Duodenal mucosa (tissue), 2 donors: ENCODE measurements around the gene GJA1.

Experiments used
- H3K27ac ChIP-seq: one replicate; pipeline ENCODE4 v1.7.0; 2013; ENCODE audit warnings: low read depth, low read length
- H3K27me3 ChIP-seq, 2 donors: one replicate each; pipeline ENCODE4 v1.7.0; 2013; ENCODE audit warnings: low read length in 2 of 2, control low read depth in 1 of 2; ENCODE audit not compliant: insufficient read depth in 2 of 2, control insufficient read depth in 1 of 2
- H3K36me3 ChIP-seq, 2 donors: one replicate each; pipeline ENCODE4 v1.7.0; 2013; ENCODE audit warnings: low read length in 2 of 2, control low read depth in 1 of 2; ENCODE audit not compliant: insufficient read depth in 2 of 2, control insufficient read depth in 1 of 2
- H3K4me1 ChIP-seq, 2 donors: one replicate each; pipeline ENCODE4 v1.7.0; 2013; ENCODE audit warnings: low read length in 2 of 2, control low read depth in 1 of 2; ENCODE audit not compliant: insufficient read depth in 2 of 2, control insufficient read depth in 1 of 2
- H3K4me3 ChIP-seq, 2 donors: one replicate each; pipeline ENCODE4 v1.7.0; 2013; ENCODE audit warnings: low read length in 2 of 2, low read depth in 1 of 2
- H3K9ac ChIP-seq, 2 donors: one replicate each; pipeline ENCODE4 v1.7.0; 2013; ENCODE audit warnings: low read length in 2 of 2, low read depth in 1 of 2
- H3K9me3 ChIP-seq, 2 donors: one replicate each; pipeline ENCODE4 v1.7.0; 2013; ENCODE audit warnings: low read length in 2 of 2, control low read depth in 1 of 2; ENCODE audit not compliant: control insufficient read depth in 1 of 2

Gene GJA1

GRCh38 chr6:121482004-121482693, 46.7 kb downstream of the GJA1 start:
- H3K27ac ChIP-seq = no peak overlapping the region

DNA sequence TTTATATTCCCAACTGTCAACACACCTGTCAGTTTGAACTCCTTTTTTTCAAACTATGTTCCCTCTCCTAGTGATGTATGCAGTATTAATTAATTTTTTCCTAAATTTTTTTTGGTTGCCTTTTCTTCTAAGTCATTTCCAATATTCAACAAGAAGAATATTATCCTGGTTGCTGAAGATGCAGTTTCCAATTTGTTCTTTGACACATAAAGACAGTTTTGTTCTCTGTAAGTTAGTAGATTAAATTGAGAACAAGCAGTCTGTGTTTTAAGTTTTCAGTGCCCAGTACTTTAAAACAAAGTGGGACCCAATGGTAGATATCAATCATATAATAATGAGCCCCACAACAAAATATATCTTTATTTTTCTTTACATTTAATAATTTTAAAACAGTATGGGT, 47.3 kb downstream of the GJA1 start:
- Histone ChIP-seq H3K36me3 (no peaks in the 10 kb centered on the region), H3K4me1 (no peaks in the 10 kb centered on the region), H3K4me3 (no peak overlapping the region), H3K9ac (no peak overlapping the region), H3K9me3 (no peaks in the 10 kb centered on the region), H3K27me3 (no peaks in the 10 kb centered on the region), H3K27ac (no peak overlapping the region)

More at GRCh38 chr6:121482004-121482693, 46.7 kb downstream of the GJA1 start:
- no peaks in the 10 kb centered on the region for H3K4me1 ChIP-seq
- H3K4me3 ChIP-seq = no peak overlapping the region
- no peak overlapping the region for H3K9ac ChIP-seq
- H3K36me3 ChIP-seq = no peaks in the 10 kb centered on the region
- no peaks in the 10 kb centered on the region for H3K27me3 ChIP-seq
- H3K9me3 ChIP-seq = no peaks in the 10 kb centered on the region

DNA sequence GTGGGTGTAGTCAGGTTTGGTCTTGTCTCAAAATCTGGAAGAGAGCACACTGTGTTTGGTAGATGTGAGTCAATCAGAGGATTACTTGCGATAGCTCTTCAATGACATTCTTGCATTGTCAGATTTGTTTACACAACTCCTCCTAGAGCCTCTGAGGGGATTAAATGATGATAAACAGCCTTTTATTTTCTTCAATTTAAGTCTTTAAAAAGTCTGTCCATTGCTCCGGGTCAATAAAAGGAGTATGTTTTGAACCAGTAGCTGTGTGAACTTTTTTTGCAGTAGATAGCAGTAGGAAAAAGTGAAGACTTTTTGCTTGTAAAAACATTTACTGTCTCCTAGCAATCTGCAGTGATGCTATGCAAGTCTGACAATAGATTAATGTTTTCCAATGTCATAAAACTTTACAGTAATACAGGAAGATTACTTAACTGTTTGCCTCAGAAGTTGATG, 49.9 kb downstream of the GJA1 start:
- no peak overlapping the region for H3K4me3 ChIP-seq
- no peak overlapping the region for H3K9ac ChIP-seq
- no peaks in the 10 kb centered on the region for H3K36me3 ChIP-seq
- no peaks in the 10 kb centered on the region for H3K27me3 ChIP-seq
- no peak overlapping the region for H3K27ac ChIP-seq
- H3K9me3 ChIP-seq = no peaks in the 10 kb centered on the region
- H3K4me1 ChIP-seq = no peaks in the 10 kb centered on the region

GRCh38 chr6:121491576-121491975, 56.1 kb downstream of the GJA1 start:
- no peak overlapping the region for H3K4me3 ChIP-seq
- no peaks in the 10 kb centered on the region for H3K27me3 ChIP-seq
- H3K4me1 ChIP-seq = no peaks in the 10 kb centered on the region
- no peaks in the 10 kb centered on the region for H3K9me3 ChIP-seq
- no peak overlapping the region for H3K9ac ChIP-seq
- no peak overlapping the region for H3K27ac ChIP-seq
- no peaks in the 10 kb centered on the region for H3K36me3 ChIP-seq

DNA sequence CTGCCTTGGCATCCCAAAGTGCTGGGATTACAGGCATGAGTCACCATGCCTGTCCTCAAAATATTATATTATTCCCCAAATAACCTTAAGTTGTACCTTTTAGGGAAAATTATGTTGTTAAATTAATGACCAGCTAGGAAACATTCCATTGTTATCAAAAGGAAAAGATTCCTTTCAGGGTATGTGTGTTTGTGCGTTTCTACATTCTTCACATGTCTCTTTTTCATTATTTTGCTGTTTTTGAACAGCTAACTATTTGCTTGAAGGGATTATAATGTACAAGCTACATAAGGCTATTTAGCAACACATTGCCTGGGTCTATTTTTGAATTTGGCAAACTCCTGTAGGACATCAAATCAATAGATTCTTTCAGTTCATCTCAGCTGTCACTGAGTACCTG, 57.1 kb downstream of the GJA1 start:
- Histone ChIP-seq H3K9me3 (no peaks in the 10 kb centered on the region), H3K27me3 (no peaks in the 10 kb centered on the region), H3K4me3 (no peak overlapping the region), H3K27ac (no peak overlapping the region), H3K36me3 (no peaks in the 10 kb centered on the region), H3K9ac (no peak overlapping the region), H3K4me1 (no peaks in the 10 kb centered on the region)

DNA sequence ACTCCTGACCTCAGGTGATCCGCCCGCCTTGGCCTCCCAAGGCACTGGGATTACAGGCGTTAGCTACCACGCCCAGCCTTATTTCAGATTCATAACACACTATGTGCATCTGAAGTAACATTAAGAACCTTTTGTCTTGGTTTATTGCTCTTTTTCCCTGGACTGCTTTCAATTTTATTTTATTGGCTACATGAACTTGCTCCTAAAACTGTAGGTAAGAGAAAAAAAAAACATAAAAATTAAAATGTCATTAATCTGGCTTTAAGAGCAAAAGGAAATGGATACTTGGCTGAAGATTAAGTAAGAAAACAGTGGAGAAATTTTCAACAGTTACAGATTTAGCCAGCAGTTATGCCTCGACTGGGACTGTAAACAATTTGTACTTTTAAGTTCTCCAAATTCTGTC, 62.5 kb downstream of the GJA1 start:
- H3K4me1 ChIP-seq = no peaks in the 10 kb centered on the region
- no peak overlapping the region for H3K4me3 ChIP-seq
- H3K36me3 ChIP-seq = no peaks in the 10 kb centered on the region
- no peaks in the 10 kb centered on the region for H3K27me3 ChIP-seq
- no peaks in the 10 kb centered on the region for H3K9me3 ChIP-seq
- H3K27ac ChIP-seq = no peak overlapping the region
- H3K9ac ChIP-seq = no peak overlapping the region

GRCh38 chr6:121498481-121499276, 63.2 kb downstream of the GJA1 start:
- Histone ChIP-seq H3K4me1 (no peaks in the 10 kb centered on the region), H3K4me3 (no peak overlapping the region), H3K27me3 (no peaks in the 10 kb centered on the region), H3K9ac (no peak overlapping the region), H3K36me3 (no peaks in the 10 kb centered on the region), H3K27ac (no peak overlapping the region), H3K9me3 (no peaks in the 10 kb centered on the region)
